ENCODE measurements around the gene CPD.

CPD gene

GRCh38 chr17:30354701-30355100, 24.0 kb upstream of the CPD start:
- DNase-seq, result no peak

- no peak for DNase-seq
Measured at GRCh38 chr17:30357476-30357875, 21.3 kb upstream of the CPD start.

GRCh38 chr17:30358055-30358760, 20.5 kb upstream of the CPD start:
- no peak for DNase-seq

GRCh38 chr17:30360086-30360808, 18.5 kb upstream of the CPD start:
- DNase-seq, result no peak

GRCh38 chr17:30361766-30362279, 16.9 kb upstream of the CPD start:
- no peak for DNase-seq

GRCh38 chr17:30363715-30364202, 15.0 kb upstream of the CPD start:
- DNase-seq, result peak; percentile 55

- DNase-seq, result no peak
Measured at GRCh38 chr17:30366536-30366935, 12.2 kb upstream of the CPD start.

- no peak for DNase-seq
Measured at GRCh38 chr17:30368912-30369720, 9.6 kb upstream of the CPD start.

- DNase-seq, result no peak
Measured at GRCh38 chr17:30369995-30370394, 8.7 kb upstream of the CPD start.

GRCh38 chr17:30372755-30373154, 6.0 kb upstream of the CPD start:
- no peak for DNase-seq

- DNase-seq, result no peak
Measured at GRCh38 chr17:30375661-30376060, 3.1 kb upstream of the CPD start.

- no peak for DNase-seq
Measured at GRCh38 chr17:30376621-30377452, 1.9 kb upstream of the CPD start.

- DNase-seq, result no peak
Measured at GRCh38 chr17:30377574-30378240, 1.0 kb upstream of the CPD start.

- peak; percentile 37 for DNase-seq
Measured at GRCh38 chr17:30378241-30378824, 394 bp upstream of the CPD start.

GRCh38 chr17:30379303-30379902, 676 bp downstream of the CPD start:
- no peak for DNase-seq

GRCh38 chr17:30379903-30380381, 1.2 kb downstream of the CPD start:
- DNase-seq, result no peak

- no peak for DNase-seq
Measured at GRCh38 chr17:30380643-30381339, 2.1 kb downstream of the CPD start.

GRCh38 chr17:30381340-30381659, 2.6 kb downstream of the CPD start:
- DNase-seq, result no peak

- no peak for DNase-seq
Measured at GRCh38 chr17:30382345-30382744, 3.6 kb downstream of the CPD start.

All from effector CD4-positive, alpha-beta T cell (primary cell).